Heart left ventricle (tissue), 16 donors: ENCODE measurements around the gene STK33. TPM values are rescaled to one million over a fixed set of nuclear protein-coding genes. Genes with fewer than 3 reads are reported as not detected.

ENCODE experiments used
- ATAC-seq, 4 donors: fragments of 200-7000 bp; cut with Tn5 transposase; one replicate each; pipeline ENCODE4 v1.9.1; 2020 to 2022; ENCODE audit warnings: moderate library complexity in 4 of 4, mild to moderate bottlenecking in 3 of 4, moderate number of reproducible peaks in 1 of 4
- DNase-seq, 5 donors: peaks; one replicate each; pipeline ENCODE4 v3.0.0-alpha.2; 2020
- H3K27ac ChIP-seq, 12 donors: fragments of 200-600 bp; sonication (generic) in 4 of 12; one replicate each; pipeline versions ENCODE4 v1.5.0 to v1.8.0; 2016 to 2022; ENCODE audit warnings: mild to moderate bottlenecking in 2 of 12
- H3K27me3 ChIP-seq, 9 donors: fragments of 200-600 bp; sonication (generic) in 2 of 9; one replicate each; pipeline versions ENCODE4 v1.5.1 to v1.8.0; 2016 to 2022; ENCODE audit warnings: mild to moderate bottlenecking in 3 of 9
- H3K36me3 ChIP-seq, 9 donors: fragments of 200-600 bp; sonication (generic) in 2 of 9; one replicate each; pipeline versions ENCODE4 v1.5.0 to v1.8.0; 2018 to 2022; ENCODE audit warnings: mild to moderate bottlenecking in 2 of 9
- H3K4me1 ChIP-seq, 12 donors: fragments of 200-600 bp; sonication (generic) in 4 of 12; one replicate each; pipeline versions ENCODE4 v1.5.0 to v1.8.0; 2016 to 2022; ENCODE audit warnings: mild to moderate bottlenecking in 3 of 12
- H3K4me3 ChIP-seq, 12 donors: fragments of 200-600 bp; sonication (generic) in 4 of 12; one replicate each; pipeline versions ENCODE4 v1.5.0 to v1.8.0; 2017 to 2022; ENCODE audit warnings: mild to moderate bottlenecking in 9 of 12, moderate library complexity in 4 of 12
- H3K9me3 ChIP-seq, 12 donors: fragments of 200-600 bp; sonication (generic) in 4 of 12; one replicate each; pipeline versions ENCODE4 v1.5.0 to v1.8.0; 2016 to 2022; ENCODE audit warnings: mild to moderate bottlenecking in 1 of 12
- POLR2A ChIP-seq, 2 donors: fragments of 450-650 bp; IDR thresholded peaks; one replicate each; pipeline ENCODE4 v1.6.1; 2017; ENCODE audit warnings: antibody characterized with exemption in 2 of 2, mild to moderate bottlenecking in 2 of 2, moderate library complexity in 2 of 2
- WGBS, 4 donors: extraction: QIAGEN DNeasy Blood & Tissue Kit in 2 of 4; methylation state at CpG; one replicate each; pipeline versions ENCODE4 v1.1.5 to v1.1.7; 2013 to 2018; 5-methylcytosine and 5-hydroxymethylcytosine counted together
- intact Hi-C, 10 donors: fragments of 100-400 bp; cut with DNase I; formaldehyde crosslinking; loops; one replicate each; pipeline versions ENCODE4 v1.11.1 to v1.14.2; 2022
- polyA plus RNA-seq, 2 donors: library from polyadenylated mRNA; stranded (reverse); fragments of 200-250 nt; gene quantifications; one replicate each; pipeline ENCODE4 v1.2.3, GENCODE V29; 2013
- total RNA-seq, 9 donors: library from RNA; depleted of rRNA in 2 of 9; stranded (reverse); fragments of >200 nt in 2 of 9; fragmentation: NEBNext Ultra II Directional in 3 of 9; extraction: Animal tissue kit (Norgen Biotek cat#: 25700) in 3 of 9; gene quantifications; one replicate each; pipeline versions ENCODE4 v1.1.0 to v1.2.4, GENCODE V29; 2016 to 2023
- TF ChIP-seq, protein P1 (sequence below), 12 donors: fragments of 200-600 bp; sonication (generic) in 4 of 12; IDR thresholded peaks; one replicate each; pipeline versions ENCODE4 v1.5.0 to v1.8.0; 2018 to 2022; ENCODE audit warnings: antibody characterized with exemption in 12 of 12, mild to moderate bottlenecking in 5 of 12
- donor health status: ischemic (EF 13 %, LVEDD 7.1; RV severe dilation, severe dysfunction).
- donor health status: healthy with polysubstance abuse.
- donor health status: DM: no; HTN: yes; CAD: no.
- donor health status: DM: no; HTN: no; CAD: no.
- donor health status: ischemic (EF 25% LVEDD 6.9; RV normal size, moderate dysfunction).
- donor health status: ischemic (EF 25% LVEDD 5.7; RV mildly dilated, moderate dysfunction).
- donor health status: healthy.
- donor health status: DM: yes; HTN: yes; CAD: no.
- donor health status: ischemic (EF 35%, LVEDD 5.7; RV mildly dilated, moderate dysfunction).
- donor health status: nonischemic (EF 11% LVEDD 7.7; RV severe dilation, severe dysfunction).
- donor health status: DM: yes; HTN: yes; CAD: no.
- donor health status: PGD.
- donor health status: ischemic (EF 29% LVEDD 5.4; RV normal size, mild dysfunction).
- donor health status: nonischemic (EF 23%, LVEDD 6.1; RV moderate dilation, normal function).

STK33 gene
- total and polyA plus RNA-seq, 11 donors, result 9.9 to 41.5 (median 25.3) TPM

DNA sequence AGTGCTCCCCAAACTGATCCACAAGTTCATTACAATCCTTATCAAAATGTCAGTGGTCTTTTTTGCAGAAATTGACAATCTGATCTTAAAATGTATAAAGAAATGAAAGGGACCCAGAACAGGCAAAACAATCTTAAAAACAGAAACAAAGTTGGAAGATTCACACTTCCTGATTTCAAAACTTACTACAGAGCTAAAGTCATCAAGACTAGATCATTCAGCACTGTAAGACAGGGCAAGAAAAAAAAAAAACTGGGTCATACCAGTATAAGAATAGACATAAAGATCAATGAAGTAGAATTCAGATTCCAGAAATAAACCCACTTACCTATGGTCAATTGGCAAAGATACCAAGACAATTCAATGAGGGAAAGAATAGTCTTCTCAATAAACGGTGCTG, 4.5 kb upstream of the STK33 start:
- Histone ChIP-seq H3K27me3 (peaks cover 4 to 26% (median 8%) of the 10 kb centered on the region in 9 donors), H3K4me3 (no peak overlapping the region), H3K9me3 (no peaks in the 10 kb centered on the region), H3K4me1 (peaks cover 0 to 15% (median 0%) of the 10 kb centered on the region in 12 donors), H3K27ac (no peak overlapping the region), H3K36me3 (no peaks in the 10 kb centered on the region)
- DNase-seq (no peak), ATAC-seq (no peak)
- WGBS, 4 donors, result 79 to 93% (median 89%) methylated on average over 1 of the region's 1 CpG
- intact Hi-C loops, result loop anchor here in 1 of 10 donors (10.0 kb wide), 1 partner anchor 206 kb away; no protein-coding TSS in a partner anchor
- TF ChIP-seq, protein P1, sequence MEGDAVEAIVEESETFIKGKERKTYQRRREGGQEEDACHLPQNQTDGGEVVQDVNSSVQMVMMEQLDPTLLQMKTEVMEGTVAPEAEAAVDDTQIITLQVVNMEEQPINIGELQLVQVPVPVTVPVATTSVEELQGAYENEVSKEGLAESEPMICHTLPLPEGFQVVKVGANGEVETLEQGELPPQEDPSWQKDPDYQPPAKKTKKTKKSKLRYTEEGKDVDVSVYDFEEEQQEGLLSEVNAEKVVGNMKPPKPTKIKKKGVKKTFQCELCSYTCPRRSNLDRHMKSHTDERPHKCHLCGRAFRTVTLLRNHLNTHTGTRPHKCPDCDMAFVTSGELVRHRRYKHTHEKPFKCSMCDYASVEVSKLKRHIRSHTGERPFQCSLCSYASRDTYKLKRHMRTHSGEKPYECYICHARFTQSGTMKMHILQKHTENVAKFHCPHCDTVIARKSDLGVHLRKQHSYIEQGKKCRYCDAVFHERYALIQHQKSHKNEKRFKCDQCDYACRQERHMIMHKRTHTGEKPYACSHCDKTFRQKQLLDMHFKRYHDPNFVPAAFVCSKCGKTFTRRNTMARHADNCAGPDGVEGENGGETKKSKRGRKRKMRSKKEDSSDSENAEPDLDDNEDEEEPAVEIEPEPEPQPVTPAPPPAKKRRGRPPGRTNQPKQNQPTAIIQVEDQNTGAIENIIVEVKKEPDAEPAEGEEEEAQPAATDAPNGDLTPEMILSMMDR (IDR thresholded peaks at IDR 0.05), result no peak
- TF ChIP-seq POLR2A (IDR thresholded peaks at IDR 0.05), result no peak

GRCh38 chr11:8597182-8597581, 3.2 kb upstream of the STK33 start:
- Histone ChIP-seq H3K4me3 (no peak overlapping the region), H3K27ac (peak overlapping the region in 1 of 12 donors; percentile 7), H3K27me3 (peaks cover 4 to 35% (median 8%) of the 10 kb centered on the region in 9 donors), H3K9me3 (no peaks in the 10 kb centered on the region), H3K4me1 (peaks cover 0 to 15% (median 0%) of the 10 kb centered on the region in 12 donors), H3K36me3 (no peaks in the 10 kb centered on the region)
- intact Hi-C loops, result loop anchor here in 1 of 10 donors (10.0 kb wide), 1 partner anchor 208 kb away; no protein-coding TSS in a partner anchor
- WGBS, 4 donors, result 48 to 60% (median 55%) methylated on average over 3 of the region's 3 CpGs
- DNase-seq (no peak), ATAC-seq (peak in 2 of 4 donors; percentile 44 to 52)
- TF ChIP-seq, protein P1 (IDR thresholded peaks at IDR 0.05), result no peak
- no peak for TF ChIP-seq POLR2A (IDR thresholded peaks at IDR 0.05)

- Histone ChIP-seq H3K9me3 (no peaks in the 10 kb centered on the region), H3K27ac (peak overlapping the region in 1 of 12 donors; percentile 7), H3K4me1 (peaks cover 0 to 15% (median 0%) of the 10 kb centered on the region in 12 donors), H3K36me3 (no peaks in the 10 kb centered on the region), H3K4me3 (no peak overlapping the region), H3K27me3 (peaks cover 4 to 35% (median 8%) of the 10 kb centered on the region in 9 donors)
- DNase-seq (no peak), ATAC-seq (no peak)
- intact Hi-C loops, result loop anchor here in 1 of 10 donors (10.0 kb wide), 1 partner anchor 208 kb away; no protein-coding TSS in a partner anchor
- TF ChIP-seq, protein P1 (IDR thresholded peaks at IDR 0.05), result no peak
- no peak for TF ChIP-seq POLR2A (IDR thresholded peaks at IDR 0.05)
Observed at GRCh38 chr11:8596504-8597046, 2.5 kb upstream of the STK33 start.

GRCh38 chr11:8593455-8593854, 573 bp downstream of the STK33 start:
- 13 to 18% (median 16%) methylated on average over 7 of the region's 7 CpGs for WGBS, 4 donors

More at GRCh38 chr11:8593455-8593854, 573 bp downstream of the STK33 start:
- peaks cover 0 to 15% (median 0%) of the 10 kb centered on the region in 12 donors for H3K4me1 ChIP-seq
- peaks cover 0 to 2% (median 0%) of the 10 kb centered on the region in 12 donors for H3K9me3 ChIP-seq
- intact Hi-C loops, result loop anchor here in 1 of 10 donors (10.0 kb wide), 1 partner anchor 211 kb away; no protein-coding TSS in a partner anchor
- H3K4me3 ChIP-seq, result peak overlapping the region; percentile 36 to 79 (median 65)
- H3K27ac ChIP-seq, result peak overlapping the region in 8 of 12 donors; percentile 10 to 75 (median 64)
- peak in 1 of 4 donors; percentile 17 for ATAC-seq
- no peak for DNase-seq
- TF ChIP-seq, protein P1 (IDR thresholded peaks at IDR 0.05), result no peak
- no peak for TF ChIP-seq POLR2A (IDR thresholded peaks at IDR 0.05)
- H3K27me3 ChIP-seq, result peaks cover 4 to 38% (median 8%) of the 10 kb centered on the region in 9 donors
- no peaks in the 10 kb centered on the region for H3K36me3 ChIP-seq
